Measurements from ENCODE around the gene CUX1. TPM values are rescaled to one million over a fixed set of nuclear protein-coding genes. Genes with fewer than 3 reads are reported as not detected.

CUX1 gene
- total RNA-seq, 1 donor from 2014 or later = 101 TPM

- no peak for TF ChIP-seq CTCF (IDR thresholded peaks at IDR 0.05)
- H3K27me3 ChIP-seq = no peaks in the 10 kb centered on the region
Measured at GRCh38 chr7:102093599-102094315, 276.3 kb downstream of the CUX1 start.

GRCh38 chr7:102094316-102094650 is 276.9 kb downstream of the CUX1 start:
- no peaks in the 10 kb centered on the region for H3K27me3 ChIP-seq
- no peak overlapping the region for H3K27ac ChIP-seq
- H3K4me3 ChIP-seq = no peak overlapping the region
- H3K36me3 ChIP-seq = peaks cover 7 to 11% of the 10 kb centered on the region in 2 donors
- DNase-seq (ENCODE audit: low spot score in 2 of 2) = no peak
- H3K9me3 ChIP-seq = no peaks in the 10 kb centered on the region
- H3K4me1 ChIP-seq = no peaks in the 10 kb centered on the region
- no peak for TF ChIP-seq CTCF (IDR thresholded peaks at IDR 0.05)
- intact Hi-C loops (cut with DNase I) = no loop called here

More at GRCh38 chr7:102093599-102094315, 276.3 kb downstream of the CUX1 start:
- no peak overlapping the region for H3K4me3 ChIP-seq
- H3K36me3 ChIP-seq = peaks cover 6 to 7% of the 10 kb centered on the region in 2 donors
- no peak for DNase-seq (ENCODE audit: low spot score in 2 of 2)
- intact Hi-C loops (cut with DNase I) = no loop called here
- no peaks in the 10 kb centered on the region for H3K4me1 ChIP-seq
- no peaks in the 10 kb centered on the region for H3K9me3 ChIP-seq
- no peak overlapping the region for H3K27ac ChIP-seq

GRCh38 chr7:102095321-102096011 is 278.0 kb downstream of the CUX1 start:
- Histone ChIP-seq H3K27me3 (no peaks in the 10 kb centered on the region), H3K9me3 (no peaks in the 10 kb centered on the region), H3K4me3 (no peak overlapping the region), H3K4me1 (no peaks in the 10 kb centered on the region), H3K27ac (no peak overlapping the region), H3K36me3 (peaks cover 10 to 17% of the 10 kb centered on the region in 2 donors)
- no peak for DNase-seq (ENCODE audit: low spot score in 2 of 2)
- intact Hi-C loops (cut with DNase I) = no loop called here
- no peak for TF ChIP-seq CTCF (IDR thresholded peaks at IDR 0.05)

- Histone ChIP-seq H3K27me3 (no peaks in the 10 kb centered on the region), H3K4me3 (no peak overlapping the region), H3K4me1 (no peaks in the 10 kb centered on the region), H3K9me3 (no peaks in the 10 kb centered on the region), H3K36me3 (peaks cover 10 to 22% of the 10 kb centered on the region in 2 donors), H3K27ac (no peak overlapping the region)
- no peak for DNase-seq (ENCODE audit: low spot score in 2 of 2)
- no peak for TF ChIP-seq CTCF (IDR thresholded peaks at IDR 0.05)
- intact Hi-C loops (cut with DNase I) = no loop called here
Measured at GRCh38 chr7:102096012-102096332, 278.5 kb downstream of the CUX1 start.

- no peak for TF ChIP-seq CTCF (IDR thresholded peaks at IDR 0.05)
Measured at GRCh38 chr7:102096706-102097427, 279.4 kb downstream of the CUX1 start.

More at GRCh38 chr7:102096706-102097427, 279.4 kb downstream of the CUX1 start:
- H3K4me1 ChIP-seq = no peaks in the 10 kb centered on the region
- no peak overlapping the region for H3K4me3 ChIP-seq
- H3K27ac ChIP-seq = no peak overlapping the region
- no peaks in the 10 kb centered on the region for H3K27me3 ChIP-seq
- DNase-seq (ENCODE audit: low spot score in 2 of 2) = no peak
- H3K9me3 ChIP-seq = no peaks in the 10 kb centered on the region
- intact Hi-C loops (cut with DNase I) = no loop called here
- H3K36me3 ChIP-seq = peaks cover 14 to 29% of the 10 kb centered on the region in 2 donors
